T-helper 2 cell treated with Interferon-gamma antibody and Interleukin-4, amounts not matched to agents 5 μg/mL and 100 μg/mL, for 36 hours (primary cell): ENCODE results near the gene RPL6.
A peak's percentile ranks its signal among the peaks of the same experiment; 100 is the strongest.
"Not testable (repeated sequence)": the region's sequence is repeated elsewhere in the genome, so short reads cannot be mapped to it uniquely, and the experiment has no call there.

Experiments used
- DNase-seq: peaks from one replicate; pipeline ENCODE4 v3.0.0; 2021; ENCODE audit warnings: low spot score
- H3K27ac Mint-ChIP-seq: one replicate; pipeline ENCODE4 v1.8.0; 2021; ENCODE audit warnings: mild to moderate bottlenecking, mixed read lengths
- H3K27me3 Mint-ChIP-seq: one replicate; pipeline ENCODE4 v1.8.0; 2021; ENCODE audit warnings: low read depth, mixed read lengths
- H3K36me3 Mint-ChIP-seq: one replicate; pipeline ENCODE4 v1.8.0; 2021; ENCODE audit warnings: low read depth, mixed read lengths
- H3K4me1 Mint-ChIP-seq: one replicate; pipeline ENCODE4 v1.8.0; 2021; ENCODE audit warnings: low read depth, mixed read lengths
- H3K4me3 Mint-ChIP-seq: one replicate; pipeline ENCODE4 v1.8.0; 2022; ENCODE audit warnings: mild to moderate bottlenecking, moderate library complexity, mixed read lengths
- H3K9me3 Mint-ChIP-seq: one replicate; pipeline ENCODE4 v1.8.0; 2021; ENCODE audit warnings: mixed read lengths

Gene RPL6

GRCh38 chr12:112409906-112410244 lies 470 bp upstream of the RPL6 start:
- Mint-ChIP-seq H3K27me3 (no peaks in the 10 kb centered on the region), H3K4me1 (peaks cover 27% of the 10 kb centered on the region), H3K27ac (no peak overlapping the region), H3K4me3 (peak overlapping the region; percentile 98), H3K36me3 (peaks cover 41% of the 10 kb centered on the region), H3K9me3 (no peaks in the 10 kb centered on the region)
- no peak for DNase-seq

GRCh38 chr12:112408621-112409020 lies 784 bp downstream of the RPL6 start:
- peak overlapping the region; percentile 99 for H3K27ac Mint-ChIP-seq
- H3K4me3 Mint-ChIP-seq, result peak overlapping the region; percentile 98
- H3K4me1 Mint-ChIP-seq, result peaks cover 25% of the 10 kb centered on the region
- H3K9me3 Mint-ChIP-seq, result no peaks in the 10 kb centered on the region
- peaks cover 48% of the 10 kb centered on the region for H3K36me3 Mint-ChIP-seq
- DNase-seq, result no peak
- H3K27me3 Mint-ChIP-seq, result no peaks in the 10 kb centered on the region

- Mint-ChIP-seq H3K4me3 (peak overlapping the region; percentile 98), H3K36me3 (peaks cover 52% of the 10 kb centered on the region), H3K27ac (peak overlapping the region; percentile 58), H3K4me1 (peaks cover 25% of the 10 kb centered on the region)
- not testable (repeated sequence) for H3K9me3 Mint-ChIP-seq, H3K27me3 Mint-ChIP-seq, DNase-seq
These were observed 1.7 kb downstream of the RPL6 start for GRCh38 chr12:112407683-112408082.

- DNase-seq, result no peak
- H3K36me3 Mint-ChIP-seq, result peaks cover 52% of the 10 kb centered on the region
- no peaks in the 10 kb centered on the region for H3K9me3 Mint-ChIP-seq
- no peak overlapping the region for H3K27ac Mint-ChIP-seq
- peak overlapping the region; percentile 98 for H3K4me3 Mint-ChIP-seq
- H3K27me3 Mint-ChIP-seq, result no peaks in the 10 kb centered on the region
- H3K4me1 Mint-ChIP-seq, result peaks cover 25% of the 10 kb centered on the region
These were observed 2.6 kb downstream of the RPL6 start for GRCh38 chr12:112406519-112407488.

GRCh38 chr12:112401903-112402498 lies 7.4 kb downstream of the RPL6 start:
- Mint-ChIP-seq H3K9me3 (no peaks in the 10 kb centered on the region), H3K4me1 (peaks cover 1% of the 10 kb centered on the region), H3K27ac (no peak overlapping the region), H3K4me3 (no peak overlapping the region), H3K36me3 (peaks cover 30% of the 10 kb centered on the region), H3K27me3 (no peaks in the 10 kb centered on the region)
- no peak for DNase-seq

- no peak for DNase-seq
- Mint-ChIP-seq H3K9me3 (no peaks in the 10 kb centered on the region), H3K36me3 (peaks cover 21% of the 10 kb centered on the region), H3K27me3 (peaks cover 5% of the 10 kb centered on the region), H3K27ac (no peak overlapping the region), H3K4me1 (no peaks in the 10 kb centered on the region), H3K4me3 (no peak overlapping the region)
These were observed 8.4 kb downstream of the RPL6 start for GRCh38 chr12:112401054-112401453.

- H3K36me3 Mint-ChIP-seq, result no peaks in the 10 kb centered on the region
- no peak overlapping the region for H3K4me3 Mint-ChIP-seq
- H3K27me3 Mint-ChIP-seq, result peaks cover 16% of the 10 kb centered on the region
- H3K9me3 Mint-ChIP-seq, result no peaks in the 10 kb centered on the region
- DNase-seq, result no peak
- H3K4me1 Mint-ChIP-seq, result no peaks in the 10 kb centered on the region
- H3K27ac Mint-ChIP-seq, result no peak overlapping the region
These were observed 16.1 kb downstream of the RPL6 start for GRCh38 chr12:112393328-112393727.

GRCh38 chr12:112389922-112390654 lies 19.3 kb downstream of the RPL6 start:
- H3K36me3 Mint-ChIP-seq, DNase-seq, H3K9me3 Mint-ChIP-seq, H3K4me3 Mint-ChIP-seq, H3K27ac Mint-ChIP-seq: not testable (repeated sequence)
- Mint-ChIP-seq H3K27me3 (peaks cover 13% of the 10 kb centered on the region), H3K4me1 (peaks cover 11% of the 10 kb centered on the region)

GRCh38 chr12:112389228-112389627 lies 20.2 kb downstream of the RPL6 start:
- DNase-seq, result no peak
- Mint-ChIP-seq H3K4me3 (no peak overlapping the region), H3K4me1 (peaks cover 11% of the 10 kb centered on the region), H3K27me3 (peaks cover 13% of the 10 kb centered on the region), H3K36me3 (no peaks in the 10 kb centered on the region), H3K27ac (peak overlapping the region; percentile 36), H3K9me3 (no peaks in the 10 kb centered on the region)

GRCh38 chr12:112386726-112387125 lies 22.7 kb downstream of the RPL6 start:
- no peak for DNase-seq
- H3K36me3 Mint-ChIP-seq, result no peaks in the 10 kb centered on the region
- peaks cover 12% of the 10 kb centered on the region for H3K27me3 Mint-ChIP-seq
- no peak overlapping the region for H3K4me3 Mint-ChIP-seq
- H3K4me1 Mint-ChIP-seq, result peaks cover 13% of the 10 kb centered on the region
- H3K9me3 Mint-ChIP-seq, result no peaks in the 10 kb centered on the region
- peak overlapping the region; percentile 66 for H3K27ac Mint-ChIP-seq

- no peak for DNase-seq
- H3K4me1 Mint-ChIP-seq, result peaks cover 31% of the 10 kb centered on the region
- no peaks in the 10 kb centered on the region for H3K9me3 Mint-ChIP-seq
- no peaks in the 10 kb centered on the region for H3K36me3 Mint-ChIP-seq
- H3K4me3 Mint-ChIP-seq, result peak overlapping the region; percentile 96
- H3K27ac Mint-ChIP-seq, result peak overlapping the region; percentile 85
- H3K27me3 Mint-ChIP-seq, result no peaks in the 10 kb centered on the region
These were observed 26.5 kb downstream of the RPL6 start for GRCh38 chr12:112382866-112383265.

GRCh38 chr12:112381883-112382796 lies 27.3 kb downstream of the RPL6 start, which contains the start of gene HECTD4:
Gene HECTD4 (minus strand): TSS chr12:112382431. CDS start chr12:112382128, 303 bp downstream.
- Mint-ChIP-seq H3K27me3 (no peaks in the 10 kb centered on the region), H3K36me3 (no peaks in the 10 kb centered on the region), H3K4me1 (peaks cover 27% of the 10 kb centered on the region), H3K4me3 (peak within 1 kb of the TSS; percentile 96), H3K27ac (peak within 1 kb of the TSS; percentile 92), H3K9me3 (no peaks in the 10 kb centered on the region)
- DNase-seq, result peak; percentile 95

GRCh38 chr12:112381406-112381882 lies 28.0 kb downstream of the RPL6 start:
- H3K27me3 Mint-ChIP-seq, result no peaks in the 10 kb centered on the region
- peaks cover 22% of the 10 kb centered on the region for H3K4me1 Mint-ChIP-seq
- H3K9me3 Mint-ChIP-seq, result no peaks in the 10 kb centered on the region
- peak overlapping the region; percentile 96 for H3K4me3 Mint-ChIP-seq
- H3K36me3 Mint-ChIP-seq, result no peaks in the 10 kb centered on the region
- H3K27ac Mint-ChIP-seq, result peak overlapping the region; percentile 92
- peak; percentile 49 for DNase-seq
